K562 (cell line): ENCODE measurements around the gene ARHGAP22.

Source experiments
- ATF1 ChIP-seq, 2 experiments: fragments of 450-650 bp in 1 of 2; IDR thresholded peaks; 2 replicates each; pipeline ENCODE4 v1.6.1; 2016; ENCODE audit warnings: missing compliant biosample characterization in 1 of 2, missing genetic modification characterization in 1 of 2
- ETS1 ChIP-seq: conservative IDR thresholded peaks from 2 replicates; pipeline ENCODE4 v1.6.1; 2011; ENCODE audit warnings: low read depth, mild to moderate bottlenecking, low read length; ENCODE audit not compliant: control insufficient read depth
- ETV6 ChIP-seq, 3 experiments: fragments of 150-350 bp in 1 of 3; sonication (generic) in 1 of 3; formaldehyde crosslinking in 1 of 3; IDR thresholded peaks; 2 replicates each; pipeline versions ENCODE4 v1.6.1 to v1.8.0; 2014 to 2022; ENCODE audit warnings: borderline replicate concordance in 2 of 3, low read depth in 2 of 3, antibody characterized with exemption in 1 of 3, low read length in 1 of 3, mild to moderate bottlenecking in 1 of 3, missing genetic modification reagents in 1 of 3
- IRF1 ChIP-seq: sonication (generic); formaldehyde crosslinking; IDR thresholded peaks from 2 replicates; pipeline ENCODE4 v1.8.0; 2022; ENCODE audit warnings: missing genetic modification reagents, mild to moderate bottlenecking, borderline replicate concordance
- JUND ChIP-seq, 2 experiments: IDR thresholded peaks; 2 replicates in 1 of 2; 3 replicates in 1 of 2; pipeline ENCODE4 v1.6.1; 2011; ENCODE audit warnings: borderline replicate concordance in 2 of 2, low read depth in 2 of 2, low read length in 2 of 2, improper control_type of control experiment in 1 of 2, missing biosample characterization in 1 of 2, missing genetic modification characterization in 1 of 2, missing genetic modification reagents in 1 of 2
- POLR2AphosphoS2 ChIP-seq: IDR thresholded peaks from 2 replicates; pipeline ENCODE4 v1.6.1; 2012; ENCODE audit warnings: low read length, improper control_type of control experiment
- POLR2AphosphoS5 ChIP-seq: IDR thresholded peaks from 2 replicates; pipeline ENCODE4 v1.6.1; 2011; ENCODE audit warnings: mild to moderate bottlenecking, low read depth, low read length, moderate library complexity; ENCODE audit not compliant: control insufficient read depth, insufficient read depth
- RAD51 ChIP-seq: fragments of 450-650 bp; IDR thresholded peaks from 2 replicates; pipeline ENCODE4 v1.7.1; 2016; ENCODE audit warnings: low read depth, mild to moderate bottlenecking, borderline replicate concordance
- UBTF ChIP-seq, 2 experiments: IDR thresholded peaks; 2 replicates each; pipeline ENCODE4 v1.6.1; 2012; ENCODE audit warnings: improper control_type of control experiment in 2 of 2, low read depth in 2 of 2, low read length in 2 of 2, borderline replicate concordance in 1 of 2

- TF ChIP-seq JUND (IDR thresholded peaks at IDR 0.05; ENCODE audit: borderline replicate concordance, low read depth, low read length), result no peak
- no peak for TF ChIP-seq JUND (tag; IDR thresholded peaks at IDR 0.05; ENCODE audit: borderline replicate concordance, low read depth, low read length)
- TF ChIP-seq POLR2AphosphoS2, result no peak
- no peak for TF ChIP-seq IRF1
- TF ChIP-seq POLR2AphosphoS5, result no peak
- no peak for TF ChIP-seq ATF1 (CRISPR knock-in tag; IDR thresholded peaks at IDR 0.05)
- TF ChIP-seq ATF1 (tag; IDR thresholded peaks at IDR 0.05), result no peak
- no peak for TF ChIP-seq RAD51
- no peak for TF ChIP-seq UBTF (IDR thresholded peaks at IDR 0.05; ENCODE audit: borderline replicate concordance in 1 of 2, low read depth in 2 of 2, low read length in 2 of 2)
- TF ChIP-seq ETS1, result no peak
- TF ChIP-seq ETV6 (IDR thresholded peaks at IDR 0.05; ENCODE audit: borderline replicate concordance in 1 of 2, low read depth in 2 of 2, low read length in 1 of 2), result no peak
- TF ChIP-seq ETV6 (CRISPR knock-in tag; IDR thresholded peaks at IDR 0.05; ENCODE audit: borderline replicate concordance), result no peak
Observed at GRCh38 chr10:48490946-48491345, 113.9 kb downstream of the ARHGAP22 start.
